Loucy (cell line): ENCODE results near the gene DNAH11.
A peak's percentile ranks its signal among the peaks of the same experiment; 100 is the strongest.

Experiments
- CTCF ChIP-seq: fragments of 200-600 bp; sonication (generic); conservative IDR thresholded peaks from 2 replicates; pipeline ENCODE4 v1.5.1; 2014; ENCODE audit warnings: mild to moderate bottlenecking, antibody characterized with exemption, low read length
- EZH2phosphoT487 ChIP-seq: fragments of 200-600 bp; IDR thresholded peaks from 2 replicates; pipeline ENCODE4 v1.6.1; 2018; ENCODE audit warnings: antibody characterized with exemption, mild to moderate bottlenecking, moderate library complexity, borderline replicate concordance

DNA sequence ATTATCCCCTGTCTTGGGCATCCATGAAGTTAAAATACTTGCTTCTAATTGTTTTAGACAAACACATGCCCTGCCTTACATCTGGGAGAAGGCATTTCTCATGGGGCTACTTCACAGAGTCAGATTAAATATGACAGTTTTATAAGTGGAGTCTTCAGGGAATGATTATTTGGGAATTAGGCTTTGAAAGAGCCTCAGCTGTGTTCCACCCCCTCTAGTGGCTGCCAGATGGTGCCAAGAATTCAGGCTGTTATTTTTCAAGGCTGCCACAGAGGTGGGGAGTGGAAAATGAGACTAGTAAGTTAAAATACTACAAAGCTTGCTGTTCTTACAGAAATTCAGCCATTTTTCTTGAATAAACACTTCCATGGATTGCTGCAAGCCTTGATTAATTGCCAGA is 45.8 kb upstream of the DNAH11 start:
- TF ChIP-seq CTCF: 0 out of 2 replicates have a peak, but pooled peaks have one; percentile 24
- no peak for TF ChIP-seq EZH2phosphoT487
